GM10266 (cell line): ENCODE results near the gene PTPRN2.
"Not testable (repeated sequence)": the region's sequence is repeated elsewhere in the genome, so short reads cannot be mapped to it uniquely, and the experiment has no call there.

ENCODE experiments used
- DNase-seq: peaks from one replicate; pipeline ENCODE4 v3.0.0; 2012; ENCODE audit errors: extremely low spot score
- TF ChIP-seq, protein P1 (sequence below): IDR thresholded peaks from 2 replicates; pipeline ENCODE4 v1.5.1; 2012; ENCODE audit warnings: mild to moderate bottlenecking, low read depth; ENCODE audit not compliant: control insufficient read depth, insufficient read depth; ENCODE audit errors: missing control alignments

The PTPRN2 gene

DNA sequence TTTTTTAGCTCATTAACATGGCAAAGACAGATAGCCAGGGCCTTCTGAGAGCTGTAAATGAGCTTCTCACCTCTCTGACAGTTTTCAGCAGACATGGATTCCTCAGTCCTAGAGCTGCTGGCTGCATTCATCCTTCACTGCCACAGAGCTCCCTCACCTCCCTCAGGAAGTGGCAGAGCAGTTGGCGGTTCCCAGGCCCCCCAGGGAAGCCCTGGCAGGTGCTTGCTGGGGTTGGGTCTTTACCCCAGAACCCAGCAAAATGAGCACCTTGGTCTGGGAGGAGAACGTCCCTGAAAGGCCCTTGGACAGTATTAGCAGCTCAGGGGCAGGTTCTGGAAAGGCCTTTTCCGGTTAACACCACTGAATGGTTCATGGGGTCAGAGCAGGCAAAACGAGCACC lies 288.0 kb downstream of the PTPRN2 start:
- TF ChIP-seq, protein P1, sequence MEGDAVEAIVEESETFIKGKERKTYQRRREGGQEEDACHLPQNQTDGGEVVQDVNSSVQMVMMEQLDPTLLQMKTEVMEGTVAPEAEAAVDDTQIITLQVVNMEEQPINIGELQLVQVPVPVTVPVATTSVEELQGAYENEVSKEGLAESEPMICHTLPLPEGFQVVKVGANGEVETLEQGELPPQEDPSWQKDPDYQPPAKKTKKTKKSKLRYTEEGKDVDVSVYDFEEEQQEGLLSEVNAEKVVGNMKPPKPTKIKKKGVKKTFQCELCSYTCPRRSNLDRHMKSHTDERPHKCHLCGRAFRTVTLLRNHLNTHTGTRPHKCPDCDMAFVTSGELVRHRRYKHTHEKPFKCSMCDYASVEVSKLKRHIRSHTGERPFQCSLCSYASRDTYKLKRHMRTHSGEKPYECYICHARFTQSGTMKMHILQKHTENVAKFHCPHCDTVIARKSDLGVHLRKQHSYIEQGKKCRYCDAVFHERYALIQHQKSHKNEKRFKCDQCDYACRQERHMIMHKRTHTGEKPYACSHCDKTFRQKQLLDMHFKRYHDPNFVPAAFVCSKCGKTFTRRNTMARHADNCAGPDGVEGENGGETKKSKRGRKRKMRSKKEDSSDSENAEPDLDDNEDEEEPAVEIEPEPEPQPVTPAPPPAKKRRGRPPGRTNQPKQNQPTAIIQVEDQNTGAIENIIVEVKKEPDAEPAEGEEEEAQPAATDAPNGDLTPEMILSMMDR: no peak
- DNase-seq: no peak

DNA sequence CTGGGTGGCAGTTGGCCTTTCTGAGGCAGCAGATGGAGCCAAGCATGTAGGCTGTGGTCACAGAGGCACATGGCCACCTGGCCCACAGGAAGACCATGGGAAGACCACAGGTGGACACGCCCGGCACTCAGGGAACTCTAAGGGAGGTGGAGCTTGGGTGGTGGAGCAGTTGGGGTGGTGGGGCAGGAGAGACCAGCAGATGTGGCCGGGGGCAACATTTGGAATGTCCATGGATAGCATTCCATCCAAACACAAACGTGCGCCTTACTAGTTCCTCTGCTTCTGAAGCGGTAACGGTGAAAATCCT lies 290.9 kb downstream of the PTPRN2 start:
- DNase-seq: no peak
- TF ChIP-seq, protein P1: no peak

DNA sequence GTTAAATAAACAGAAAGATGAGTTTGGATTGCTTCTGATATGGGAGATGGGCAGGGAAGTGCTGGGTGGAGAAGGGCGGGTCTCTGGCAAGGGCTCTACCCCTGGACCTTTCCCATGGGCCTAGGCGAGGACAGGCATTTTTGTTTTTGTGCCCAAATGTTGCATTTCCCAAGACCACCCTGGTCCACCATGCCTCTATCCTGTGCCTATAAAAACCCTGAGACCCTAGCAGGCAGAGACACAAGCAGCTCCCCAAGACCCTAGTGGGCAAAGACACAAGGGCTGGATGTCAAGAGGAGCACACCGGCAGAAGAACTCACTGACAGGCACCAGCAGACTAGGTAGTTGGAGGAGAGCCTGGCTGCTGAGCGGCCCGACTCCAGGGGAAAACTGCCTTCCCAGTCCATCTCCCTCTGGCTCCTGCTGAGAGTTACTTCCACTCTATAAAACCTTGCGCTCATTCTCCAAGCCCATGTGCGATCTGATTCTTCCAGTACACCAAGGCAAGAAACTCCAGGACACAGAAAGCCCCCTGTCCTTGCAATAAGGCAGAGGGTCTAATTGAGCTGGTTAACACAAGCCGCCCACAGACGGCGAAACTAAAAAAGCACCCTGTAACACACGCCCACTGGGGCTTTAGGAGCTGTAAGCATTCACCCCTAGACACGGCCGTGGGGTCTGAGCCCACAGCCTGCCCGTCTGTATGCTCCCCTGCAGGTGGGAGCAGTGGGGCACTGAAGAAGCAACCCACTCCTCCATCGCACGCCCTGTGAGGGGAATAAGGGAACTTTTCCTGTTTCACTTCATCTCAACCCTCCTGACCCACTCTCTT lies 291.4 kb downstream of the PTPRN2 start:
- no peak for DNase-seq
- TF ChIP-seq, protein P1: no peak

DNA sequence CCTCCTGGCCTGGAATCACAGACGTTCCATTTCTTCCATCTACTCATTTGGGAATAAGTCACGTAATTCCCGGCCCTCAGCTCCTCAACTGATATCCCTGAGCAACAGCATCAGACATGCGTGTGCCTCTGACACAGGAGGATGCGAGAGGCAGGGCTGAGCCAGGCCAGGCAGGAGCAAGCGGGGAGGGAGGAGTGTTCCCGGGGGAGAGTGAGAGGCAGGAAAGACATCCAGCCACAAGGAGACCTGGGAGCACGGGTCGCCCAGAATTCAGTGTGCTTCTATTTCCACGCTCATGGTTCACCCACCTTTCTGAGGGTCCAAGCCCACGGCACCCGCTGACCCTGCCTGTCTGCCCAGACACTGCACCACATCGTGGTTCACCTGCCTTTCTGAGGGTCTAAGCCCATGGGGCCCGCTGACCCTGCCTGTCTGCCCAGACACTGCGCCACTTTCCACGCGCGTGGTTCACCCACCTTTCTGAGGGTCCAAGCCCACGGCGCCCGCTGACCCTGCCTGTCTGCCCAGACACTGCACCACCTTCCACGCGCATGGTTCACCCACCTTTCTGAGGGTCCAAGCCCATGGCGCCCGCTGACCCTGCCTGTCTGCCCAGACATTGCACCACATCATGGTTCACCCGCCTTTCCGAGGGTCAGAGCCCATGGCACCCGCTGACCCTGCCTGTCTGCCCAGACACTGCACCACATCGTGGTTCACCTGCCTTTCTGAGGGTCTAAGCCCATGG lies 293.0 kb downstream of the PTPRN2 start:
- not testable (repeated sequence) for DNase-seq

DNA sequence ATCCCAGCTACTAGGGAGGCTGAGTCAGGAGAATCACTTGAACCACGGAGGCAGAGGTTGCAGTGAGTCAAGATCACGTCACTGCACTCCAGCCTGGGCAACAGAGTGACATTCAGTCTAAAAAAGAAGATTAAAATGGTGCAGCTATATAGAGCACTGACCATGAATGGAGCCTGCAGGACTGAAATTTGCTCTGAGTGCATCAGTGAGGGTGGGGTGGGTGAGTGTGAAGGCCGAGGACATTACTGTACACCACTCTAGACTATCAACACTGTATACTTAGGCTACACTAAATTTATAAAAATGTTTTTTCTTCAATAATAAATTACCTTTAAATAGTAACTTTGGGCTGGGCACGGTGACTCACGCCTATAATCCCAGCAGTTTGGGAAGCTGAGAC lies 294.7 kb downstream of the PTPRN2 start:
- TF ChIP-seq, protein P1: no peak
- no peak for DNase-seq

DNA sequence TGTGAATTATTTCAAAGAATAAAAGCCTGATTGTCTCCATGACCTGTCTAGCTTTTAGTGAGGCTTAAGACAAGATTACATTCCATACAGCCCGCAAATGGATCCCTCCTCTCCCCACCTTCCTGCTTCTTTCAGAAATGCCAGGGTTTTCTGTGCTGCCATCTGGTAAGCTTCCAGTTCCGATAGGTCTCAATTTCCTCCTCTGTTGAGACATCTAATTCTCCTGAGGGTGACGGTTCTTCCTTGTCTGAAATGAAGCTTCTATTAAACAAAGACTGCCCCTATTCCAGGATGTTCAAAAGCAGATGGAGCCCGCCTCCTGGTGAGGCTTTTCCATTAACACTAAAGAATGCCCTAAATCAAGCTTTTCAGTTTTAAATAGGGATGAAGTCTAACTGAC lies 295.6 kb downstream of the PTPRN2 start:
- DNase-seq: no peak
- TF ChIP-seq, protein P1: no peak

DNA sequence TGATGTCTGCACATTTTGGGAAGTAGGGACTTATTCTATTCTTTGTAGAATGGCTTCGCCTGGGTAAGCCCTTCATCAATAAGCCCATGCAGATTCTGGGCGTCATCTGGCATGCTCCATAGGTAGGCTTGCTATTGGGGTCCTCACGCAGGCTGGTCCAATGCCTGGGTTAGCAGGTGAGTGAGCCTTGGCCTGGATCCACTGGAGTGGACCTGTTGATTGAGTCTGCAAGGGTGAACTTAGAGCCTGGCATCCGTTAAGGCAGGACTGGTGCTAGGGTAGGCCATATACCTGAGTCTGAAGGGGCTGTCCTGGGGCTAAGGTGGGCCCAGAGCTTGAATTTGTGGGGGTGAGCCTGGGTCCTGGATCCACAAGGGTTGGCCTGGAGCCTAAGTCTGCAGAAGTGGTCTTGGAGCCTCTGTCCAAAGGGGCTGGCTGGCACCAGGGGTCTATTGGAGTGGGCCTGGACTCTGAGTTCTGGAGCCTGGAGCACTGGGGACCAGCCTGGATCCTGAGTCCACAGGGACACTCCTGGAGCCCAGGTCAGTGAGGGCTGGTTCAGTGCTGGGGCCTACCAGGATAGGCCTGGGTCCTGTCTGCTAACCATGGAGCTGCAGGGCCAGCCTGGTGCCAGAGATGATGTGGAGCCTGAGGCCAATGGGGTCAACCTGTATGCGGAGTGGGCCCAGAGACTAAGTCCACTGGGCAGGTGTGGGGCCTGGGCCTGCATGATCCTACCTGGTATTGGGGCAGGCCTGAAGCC lies 297.7 kb downstream of the PTPRN2 start:
- DNase-seq: no peak
- TF ChIP-seq, protein P1: no peak
